Immature natural killer cell (primary cell): ENCODE results near the gene SPOCK3. TPM values are rescaled to one million over a fixed set of nuclear protein-coding genes. Genes with fewer than 3 reads are reported as not detected.

Source experiments
- DNase-seq, 3 donors: peaks; one replicate each; pipeline ENCODE4 v3.0.0; 2022; ENCODE audit warnings: mixed read lengths in 1 of 3
- H3K27ac Mint-ChIP-seq, 6 donors: one replicate each; pipeline ENCODE4 v1.8.0; 2020; ENCODE audit warnings: mixed read lengths in 6 of 6, mild to moderate bottlenecking in 5 of 6, inconsistent platforms in 4 of 6, moderate library complexity in 3 of 6
- H3K27me3 Mint-ChIP-seq, 3 donors: one replicate each; pipeline ENCODE4 v1.8.0; 2020 to 2021; ENCODE audit warnings: low read depth in 3 of 3, mild to moderate bottlenecking in 3 of 3, mixed read lengths in 3 of 3, moderate library complexity in 3 of 3, inconsistent platforms in 1 of 3
- H3K36me3 Mint-ChIP-seq, 3 donors: one replicate each; pipeline ENCODE4 v1.8.0; 2020; ENCODE audit warnings: mixed read lengths in 3 of 3, inconsistent platforms in 2 of 3, mild to moderate bottlenecking in 2 of 3
- H3K4me1 Mint-ChIP-seq, 2 donors: one replicate each; pipeline ENCODE4 v1.8.0; 2020; ENCODE audit warnings: inconsistent platforms in 2 of 2, mild to moderate bottlenecking in 2 of 2, mixed read lengths in 2 of 2, moderate library complexity in 1 of 2
- H3K4me3 Mint-ChIP-seq, 5 donors: one replicate each; pipeline ENCODE4 v1.8.0; 2020; ENCODE audit warnings: mild to moderate bottlenecking in 5 of 5, mixed read lengths in 5 of 5, inconsistent platforms in 3 of 5, moderate library complexity in 3 of 5
- H3K9me3 Mint-ChIP-seq, 6 donors: one replicate each; pipeline ENCODE4 v1.8.0; 2020; ENCODE audit warnings: mild to moderate bottlenecking in 6 of 6, mixed read lengths in 6 of 6, inconsistent platforms in 4 of 6, moderate library complexity in 3 of 6
- polyA plus RNA-seq, 3 donors: library from polyadenylated mRNA; unstranded; fragments of 300-500 nt; fragmentation: Illumina TruSeq; gene quantifications; one replicate each; pipeline ENCODE4 v1.2.3, GENCODE V29; 2021

The SPOCK3 gene
- polyA plus RNA-seq, 3 donors from 2014 or later, result not detected

DNA sequence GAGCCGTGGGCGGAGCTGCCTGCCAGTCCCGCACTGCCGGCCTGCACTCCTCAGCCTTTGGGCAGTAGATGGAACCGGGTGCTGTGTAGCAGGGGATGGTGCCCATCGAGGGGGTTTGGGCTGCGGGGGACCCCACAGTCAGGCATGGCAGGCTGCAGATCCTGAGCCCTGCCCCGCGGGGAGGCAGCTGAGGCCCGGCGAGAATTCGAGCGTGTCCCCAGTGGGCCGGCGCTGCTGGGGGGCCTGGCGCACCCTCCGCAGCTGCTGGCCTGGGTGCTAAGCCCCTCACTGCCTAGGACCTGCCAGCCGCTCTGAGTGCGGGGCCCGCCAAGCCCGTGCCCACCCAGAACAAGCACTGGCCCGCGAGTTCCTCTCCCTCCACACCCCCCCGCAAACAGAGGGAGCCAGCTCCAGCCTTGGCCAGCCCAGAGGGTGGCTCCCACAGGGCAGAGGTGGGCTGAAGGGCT lies 391.5 kb downstream of the SPOCK3 start:
- H3K4me3 Mint-ChIP-seq, result no peak overlapping the region
- no peaks in the 10 kb centered on the region for H3K27me3 Mint-ChIP-seq
- H3K9me3 Mint-ChIP-seq, result peaks cover 17 to 55% (median 29%) of the 10 kb centered on the region in 6 donors
- H3K4me1 Mint-ChIP-seq, result no peaks in the 10 kb centered on the region
- no peak overlapping the region for H3K27ac Mint-ChIP-seq
- peaks cover 0 to 6% (median 0%) of the 10 kb centered on the region in 3 donors for H3K36me3 Mint-ChIP-seq
- DNase-seq, result no peak

DNA sequence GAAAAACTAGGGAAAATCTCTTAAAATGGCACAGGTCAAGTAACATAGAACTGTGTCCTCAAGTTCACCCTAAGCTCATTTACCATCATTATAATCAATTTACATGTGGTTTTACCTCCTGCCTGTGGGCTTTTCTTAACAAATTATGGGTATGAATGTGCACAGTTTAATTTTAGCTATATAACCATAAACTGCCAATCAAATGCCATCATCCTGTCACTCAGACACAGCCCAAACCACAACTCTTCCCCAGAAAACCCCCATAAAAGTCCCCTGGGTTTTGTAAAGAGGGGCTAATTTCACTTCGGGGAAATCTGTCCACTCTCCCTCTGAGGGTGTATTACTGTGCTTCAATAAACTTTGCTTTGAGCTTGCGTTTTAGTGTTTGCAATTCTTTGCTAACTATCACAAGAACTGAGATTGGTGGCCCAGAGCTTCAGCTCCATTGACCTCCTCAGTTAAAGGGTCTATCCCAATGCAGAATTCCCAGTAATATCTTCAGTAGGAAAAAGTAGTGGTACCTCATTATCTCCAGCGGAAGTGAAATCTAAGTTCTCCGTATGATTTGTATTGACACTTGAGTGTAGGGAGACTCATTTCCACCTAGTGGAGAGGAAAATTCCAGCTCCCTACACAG lies 394.6 kb downstream of the SPOCK3 start:
- Mint-ChIP-seq H3K36me3 (peaks cover 0 to 6% (median 0%) of the 10 kb centered on the region in 3 donors), H3K27ac (no peak overlapping the region), H3K4me3 (no peak overlapping the region), H3K27me3 (no peaks in the 10 kb centered on the region), H3K4me1 (no peaks in the 10 kb centered on the region), H3K9me3 (peaks cover 17 to 75% (median 41%) of the 10 kb centered on the region in 6 donors)
- no peak for DNase-seq

DNA sequence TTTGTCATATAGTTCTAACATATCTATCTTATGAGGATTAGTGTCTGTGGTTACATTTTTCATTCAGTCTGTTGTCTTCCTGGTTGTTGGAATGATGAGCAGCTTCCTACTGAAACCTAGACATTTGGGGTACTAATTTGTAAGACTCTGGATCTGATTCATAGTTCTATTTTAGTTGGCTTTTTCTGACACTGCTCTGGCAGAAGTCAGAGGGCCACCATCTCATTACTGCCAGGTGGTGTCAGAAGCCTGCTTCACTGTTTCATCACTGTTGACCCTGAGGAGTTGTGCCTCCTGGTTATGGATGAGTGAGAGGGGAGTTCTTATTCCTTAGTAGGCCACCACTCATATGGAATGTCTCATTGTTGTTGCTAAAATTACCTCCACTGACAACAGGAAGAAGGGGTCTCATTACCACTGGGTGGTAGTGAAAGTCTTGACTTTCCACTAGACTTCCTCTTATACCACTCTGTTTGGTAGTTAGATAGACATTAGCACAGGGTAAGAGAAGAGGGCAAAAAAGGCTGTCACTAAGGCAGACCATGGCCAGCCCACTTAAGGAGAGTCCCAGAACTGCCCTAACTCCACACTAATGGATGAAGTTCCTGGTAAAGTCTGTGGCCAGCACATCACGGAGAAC lies 395.2 kb downstream of the SPOCK3 start:
- Mint-ChIP-seq H3K4me3 (no peak overlapping the region), H3K36me3 (peaks cover 0 to 6% (median 0%) of the 10 kb centered on the region in 3 donors), H3K27me3 (no peaks in the 10 kb centered on the region), H3K27ac (no peak overlapping the region), H3K9me3 (peaks cover 17 to 73% (median 43%) of the 10 kb centered on the region in 6 donors), H3K4me1 (no peaks in the 10 kb centered on the region)
- no peak for DNase-seq

DNA sequence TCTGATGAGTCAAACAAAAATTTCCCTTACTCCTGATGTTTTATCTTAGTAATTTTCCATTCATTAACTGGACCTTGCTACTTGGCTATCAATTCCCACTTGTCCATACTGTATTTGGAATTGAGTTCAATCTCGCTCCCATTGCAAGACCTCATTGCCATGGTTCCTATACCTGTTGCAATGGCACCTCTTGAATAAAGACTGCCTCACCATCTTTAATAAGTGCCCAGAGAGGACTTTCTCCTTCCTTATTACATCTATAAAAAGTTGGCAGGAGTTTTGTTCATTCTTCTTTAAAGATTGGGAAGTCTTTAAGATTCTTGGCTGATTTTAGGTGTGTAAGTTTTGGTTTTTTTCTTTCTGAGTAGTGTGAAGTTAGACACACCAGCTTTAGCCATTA lies 397.4 kb downstream of the SPOCK3 start:
- Mint-ChIP-seq H3K4me1 (no peaks in the 10 kb centered on the region), H3K27ac (no peak overlapping the region), H3K9me3 (peaks cover 8 to 74% (median 44%) of the 10 kb centered on the region in 6 donors), H3K27me3 (no peaks in the 10 kb centered on the region), H3K4me3 (no peak overlapping the region), H3K36me3 (peaks cover 0 to 5% (median 0%) of the 10 kb centered on the region in 3 donors)
- DNase-seq, result no peak

- no peaks in the 10 kb centered on the region for H3K36me3 Mint-ChIP-seq
- H3K27ac Mint-ChIP-seq, result no peak overlapping the region
- peaks cover 0 to 46% (median 21%) of the 10 kb centered on the region in 6 donors for H3K9me3 Mint-ChIP-seq
- H3K27me3 Mint-ChIP-seq, result no peaks in the 10 kb centered on the region
- H3K4me1 Mint-ChIP-seq, result no peaks in the 10 kb centered on the region
- no peak overlapping the region for H3K4me3 Mint-ChIP-seq
- no peak for DNase-seq
These were observed 406.7 kb downstream of the SPOCK3 start for GRCh38 chr4:166827629-166828028.

DNA sequence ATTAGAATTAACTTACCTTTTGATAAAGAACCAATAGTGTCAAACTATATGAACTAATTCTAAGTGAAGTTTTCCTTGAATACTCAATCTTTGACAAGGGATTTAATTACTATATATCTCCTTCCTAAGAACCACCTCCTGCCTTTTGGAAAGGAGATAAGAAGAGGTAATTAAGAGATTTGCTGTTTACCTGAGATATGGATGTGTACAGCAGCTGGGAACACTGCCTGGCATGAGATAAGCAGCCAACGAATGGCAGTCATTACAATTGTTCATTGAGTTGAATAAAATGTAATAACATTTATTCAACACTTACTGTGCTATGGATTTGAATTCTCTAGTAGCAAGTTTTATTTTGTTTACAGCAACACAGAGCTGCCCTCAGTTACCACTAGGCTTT lies 407.1 kb downstream of the SPOCK3 start:
- Mint-ChIP-seq H3K9me3 (peaks cover 0 to 49% (median 25%) of the 10 kb centered on the region in 6 donors), H3K4me1 (no peaks in the 10 kb centered on the region), H3K27me3 (no peaks in the 10 kb centered on the region), H3K4me3 (no peak overlapping the region), H3K36me3 (peaks cover 0 to 2% (median 0%) of the 10 kb centered on the region in 3 donors), H3K27ac (no peak overlapping the region)
- no peak for DNase-seq

GRCh38 chr4:166823848-166824247 lies 410.4 kb downstream of the SPOCK3 start:
- DNase-seq, result no peak
- Mint-ChIP-seq H3K4me1 (no peaks in the 10 kb centered on the region), H3K27me3 (no peaks in the 10 kb centered on the region), H3K27ac (no peak overlapping the region), H3K9me3 (peaks cover 0 to 44% (median 26%) of the 10 kb centered on the region in 6 donors), H3K4me3 (no peak overlapping the region), H3K36me3 (peaks cover 0 to 5% (median 0%) of the 10 kb centered on the region in 3 donors)

- no peaks in the 10 kb centered on the region for H3K27me3 Mint-ChIP-seq
- peaks cover 0 to 5% (median 0%) of the 10 kb centered on the region in 3 donors for H3K36me3 Mint-ChIP-seq
- H3K27ac Mint-ChIP-seq, result no peak overlapping the region
- H3K4me3 Mint-ChIP-seq, result no peak overlapping the region
- H3K4me1 Mint-ChIP-seq, result no peaks in the 10 kb centered on the region
- H3K9me3 Mint-ChIP-seq, result peaks cover 0 to 46% (median 28%) of the 10 kb centered on the region in 6 donors
- no peak for DNase-seq
These were observed 411.2 kb downstream of the SPOCK3 start for GRCh38 chr4:166823126-166823525.

DNA sequence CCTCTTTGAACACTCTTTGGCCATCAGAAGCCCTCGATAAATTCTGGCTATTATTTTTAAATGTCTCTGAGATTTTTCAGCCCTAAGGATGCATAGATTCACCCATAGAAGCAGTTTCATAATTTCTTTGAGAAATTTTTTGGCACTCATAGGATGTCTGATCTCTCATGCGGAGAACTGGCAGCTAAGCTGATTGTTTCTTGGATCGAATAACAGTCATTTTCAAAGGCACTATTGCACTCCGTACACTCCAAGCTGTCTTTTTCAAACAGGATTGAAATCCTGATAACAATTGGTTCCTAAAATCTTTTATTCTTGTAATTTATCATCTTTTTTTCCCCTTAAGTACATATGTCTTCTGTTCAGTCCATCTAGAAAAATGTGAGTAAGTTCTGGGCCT lies 411.9 kb downstream of the SPOCK3 start:
- no peak overlapping the region for H3K27ac Mint-ChIP-seq

GRCh38 chr4:166816890-166817289 lies 417.4 kb downstream of the SPOCK3 start:
- Mint-ChIP-seq H3K4me3 (no peak overlapping the region), H3K27me3 (no peaks in the 10 kb centered on the region), H3K9me3 (peaks cover 0 to 28% (median 21%) of the 10 kb centered on the region in 6 donors), H3K27ac (no peak overlapping the region), H3K4me1 (no peaks in the 10 kb centered on the region), H3K36me3 (no peaks in the 10 kb centered on the region)
- no peak for DNase-seq

More for the DNA sequence above, 411.9 kb downstream of the SPOCK3 start:
- Mint-ChIP-seq H3K36me3 (peaks cover 0 to 5% (median 0%) of the 10 kb centered on the region in 3 donors), H3K27me3 (no peaks in the 10 kb centered on the region), H3K4me3 (no peak overlapping the region), H3K4me1 (no peaks in the 10 kb centered on the region), H3K9me3 (peaks cover 0 to 50% (median 29%) of the 10 kb centered on the region in 6 donors)
- DNase-seq, result no peak

- Mint-ChIP-seq H3K27ac (no peak overlapping the region), H3K36me3 (no peaks in the 10 kb centered on the region), H3K4me1 (no peaks in the 10 kb centered on the region), H3K27me3 (no peaks in the 10 kb centered on the region), H3K4me3 (no peak overlapping the region), H3K9me3 (peaks cover 9 to 44% (median 21%) of the 10 kb centered on the region in 6 donors)
- no peak for DNase-seq
These were observed 425.9 kb downstream of the SPOCK3 start for GRCh38 chr4:166808380-166808779.

DNA sequence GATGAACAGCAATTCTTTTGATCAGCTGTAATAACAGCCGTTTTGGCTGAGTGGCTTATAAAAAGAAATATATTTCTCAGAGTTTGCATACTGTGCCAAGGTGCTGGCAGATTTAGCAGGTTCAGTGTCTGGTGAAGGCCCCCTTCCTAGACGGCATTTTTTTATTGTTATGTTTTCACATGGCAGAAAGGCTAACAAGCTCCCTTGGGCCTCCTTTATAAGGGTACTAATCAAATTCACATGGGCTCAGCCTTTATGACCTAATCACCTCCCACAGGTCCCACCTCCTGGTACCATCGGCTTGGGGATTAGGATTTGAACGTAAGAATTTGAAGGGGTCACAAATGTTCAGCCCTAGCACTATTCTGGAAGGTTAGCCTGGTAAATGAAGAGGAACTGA lies 431.9 kb downstream of the SPOCK3 start:
- H3K4me3 Mint-ChIP-seq, result no peak overlapping the region
- H3K27ac Mint-ChIP-seq, result no peak overlapping the region
- H3K4me1 Mint-ChIP-seq, result no peaks in the 10 kb centered on the region
- no peak for DNase-seq
- H3K9me3 Mint-ChIP-seq, result peaks cover 3 to 33% (median 18%) of the 10 kb centered on the region in 6 donors
- H3K27me3 Mint-ChIP-seq, result no peaks in the 10 kb centered on the region
- H3K36me3 Mint-ChIP-seq, result peaks cover 0 to 4% (median 0%) of the 10 kb centered on the region in 3 donors

- DNase-seq, result no peak
- Mint-ChIP-seq H3K27me3 (no peaks in the 10 kb centered on the region), H3K4me1 (no peaks in the 10 kb centered on the region), H3K27ac (no peak overlapping the region), H3K4me3 (no peak overlapping the region), H3K36me3 (peaks cover 0 to 4% (median 0%) of the 10 kb centered on the region in 3 donors), H3K9me3 (peaks cover 3 to 50% (median 21%) of the 10 kb centered on the region in 6 donors)
These were observed 436.2 kb downstream of the SPOCK3 start for GRCh38 chr4:166798126-166798525.

DNA sequence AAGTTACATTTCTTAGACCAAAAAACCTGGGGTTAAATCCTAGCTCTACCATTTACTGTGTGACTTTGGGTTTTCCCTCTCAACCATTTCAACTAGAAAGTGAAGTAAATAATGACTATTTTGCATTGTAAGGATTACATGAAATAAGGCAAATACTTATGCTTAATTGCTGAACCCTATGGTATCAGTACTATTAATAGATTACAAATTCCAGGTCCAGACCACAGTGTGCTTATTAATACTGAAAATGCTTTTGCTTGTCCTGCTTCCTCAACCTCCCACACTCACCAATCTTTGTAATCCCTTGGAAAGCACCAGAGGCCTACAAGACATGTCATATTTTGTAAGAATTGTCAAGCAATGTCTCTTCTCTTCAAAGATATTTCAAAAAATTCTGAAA lies 456.5 kb downstream of the SPOCK3 start:
- Mint-ChIP-seq H3K4me3 (no peak overlapping the region), H3K36me3 (peaks cover 0 to 5% (median 0%) of the 10 kb centered on the region in 3 donors), H3K9me3 (peaks cover 3 to 53% (median 30%) of the 10 kb centered on the region in 6 donors), H3K27ac (no peak overlapping the region), H3K4me1 (no peaks in the 10 kb centered on the region), H3K27me3 (no peaks in the 10 kb centered on the region)
- no peak for DNase-seq
